NCI-H146 treated with DMSO at 0.1 percent for 48 hours (cell line): ENCODE data around the gene ZXDC.
A peak's percentile ranks its signal among the peaks of the same experiment; 100 is the strongest.

Experiments
- DNase-seq: peaks from one replicate; lab custom pipeline; 2025; ENCODE audit not compliant: unreplicated experiment; lab: John Stamatoyannopoulos, UW

Gene ZXDC

DNA sequence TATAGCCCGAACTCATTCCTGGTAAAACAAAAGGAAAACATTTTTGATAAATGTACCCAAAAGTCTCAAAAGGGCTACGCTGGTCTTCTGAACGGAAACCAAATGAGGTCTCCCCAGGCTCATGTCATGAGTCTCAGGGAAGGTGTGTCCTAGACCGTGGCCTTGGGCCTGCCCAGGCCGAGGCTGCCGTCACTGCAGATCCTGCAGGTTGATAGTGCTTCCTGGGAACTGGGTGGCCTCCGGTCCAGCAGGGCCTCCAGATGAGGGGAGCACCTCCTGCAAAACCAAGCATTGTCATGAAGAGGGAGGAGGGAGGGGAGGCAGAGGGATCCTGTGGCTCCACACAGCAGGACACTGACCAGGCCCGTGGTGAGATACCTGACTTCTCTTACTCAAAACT is 37.5 kb downstream of the ZXDC start:
- DNase-seq, result no peak

DNA sequence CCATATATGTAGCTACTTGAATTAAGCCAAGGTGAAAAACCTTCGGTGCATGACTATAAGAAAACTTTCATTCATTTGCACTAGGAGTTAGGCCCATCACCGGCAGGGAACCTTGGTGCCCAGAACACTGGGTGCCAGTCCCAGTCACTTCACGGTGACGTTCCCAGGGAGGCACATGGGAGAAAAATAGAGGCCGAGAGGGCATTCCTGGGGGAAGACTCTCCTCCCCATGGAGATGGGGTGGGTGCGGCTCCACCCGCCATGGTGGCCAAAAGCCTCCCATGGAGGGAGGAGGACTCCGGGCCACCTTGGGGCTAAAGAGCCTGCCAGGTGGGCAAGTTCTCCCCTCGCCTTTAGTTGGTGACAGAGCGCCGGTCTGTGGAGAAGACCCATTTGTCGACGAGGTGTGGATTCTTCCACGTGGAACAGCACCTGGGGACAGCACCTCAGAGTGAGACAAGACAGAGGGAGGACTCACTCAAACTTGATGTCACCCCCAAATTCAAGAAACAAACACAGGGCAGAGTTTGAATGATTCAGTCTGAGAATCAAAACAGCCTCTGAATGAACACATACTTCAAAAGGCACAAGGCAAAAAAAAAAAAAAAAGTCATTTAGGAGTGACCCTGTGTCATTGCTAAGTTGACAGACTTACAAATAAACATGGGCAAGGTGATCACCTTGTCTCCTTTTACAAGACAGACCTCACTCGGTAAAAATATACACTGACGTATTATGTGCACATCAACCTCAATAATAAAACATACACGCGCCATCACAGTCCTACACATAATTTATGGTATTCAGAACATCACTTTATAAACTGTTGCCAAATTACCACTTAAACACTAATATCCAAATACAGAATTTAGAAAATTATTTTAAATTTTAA is 38.6 kb downstream of the ZXDC start:
- no peak for DNase-seq

DNA sequence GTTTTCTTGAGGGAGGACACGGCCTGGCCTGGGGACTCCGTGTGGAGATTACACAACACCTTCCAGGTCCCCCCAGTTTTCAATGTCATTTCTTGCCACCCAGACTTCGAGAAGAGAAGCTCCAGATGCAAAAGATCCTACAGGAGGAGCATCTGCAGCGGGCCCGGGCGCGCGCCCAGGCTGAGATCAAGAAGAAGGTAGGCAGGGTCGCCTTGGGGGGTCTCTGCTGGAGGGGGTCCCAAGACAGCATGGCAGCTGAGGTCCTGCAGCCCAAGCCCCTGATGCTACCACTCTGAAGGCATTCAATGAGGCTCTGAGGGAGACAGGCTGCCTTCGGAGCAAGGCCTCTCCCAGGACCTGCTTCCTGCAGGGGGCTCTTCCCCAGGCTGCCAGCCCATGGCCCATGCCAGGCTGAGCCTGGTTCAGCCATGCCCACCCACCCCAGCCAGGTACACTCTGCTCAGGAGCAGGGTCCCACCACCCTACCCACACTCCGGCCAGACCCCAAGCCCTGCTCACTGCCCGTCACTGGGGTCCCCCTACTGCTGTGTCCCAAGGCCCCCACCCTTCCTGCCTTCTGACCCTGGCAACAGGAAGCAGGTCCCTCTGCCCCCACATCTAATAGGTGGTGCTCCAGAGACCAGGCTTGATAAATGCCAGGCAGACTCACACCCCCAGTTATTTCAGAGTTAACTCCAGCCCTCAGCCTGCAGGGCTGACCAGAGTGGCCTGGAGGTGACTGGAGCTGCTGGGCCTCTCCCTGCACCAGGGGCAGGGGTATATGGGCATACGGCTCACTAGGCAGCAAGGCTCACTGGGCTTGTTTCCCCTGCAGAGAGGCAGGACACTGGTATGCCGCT is 40.0 kb downstream of the ZXDC start:
- no peak for DNase-seq

DNA sequence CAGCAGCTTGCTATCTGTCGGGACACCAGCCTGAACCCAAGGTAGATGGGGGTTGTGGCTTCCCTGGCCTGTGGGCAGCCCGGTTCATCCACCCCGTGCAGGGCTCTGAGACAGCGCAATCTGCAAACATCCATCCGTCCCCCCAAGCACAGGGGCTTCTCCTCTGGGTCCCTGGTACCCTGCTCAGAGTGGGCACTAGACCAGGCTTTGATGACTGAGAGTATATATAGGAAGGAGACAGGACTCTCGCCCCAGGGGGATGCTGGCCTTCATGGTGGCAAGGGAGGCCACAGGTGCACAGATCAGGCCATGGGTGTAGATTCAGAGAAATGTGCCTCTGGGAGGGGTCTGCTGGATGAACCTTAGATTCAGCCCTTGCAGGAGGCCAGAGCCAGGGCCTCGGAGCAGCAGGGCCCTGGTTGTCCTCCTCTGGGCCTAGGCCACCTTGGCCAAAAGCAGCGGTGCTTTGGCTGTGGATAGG is 40.7 kb downstream of the ZXDC start:
- DNase-seq, result no peak

DNA sequence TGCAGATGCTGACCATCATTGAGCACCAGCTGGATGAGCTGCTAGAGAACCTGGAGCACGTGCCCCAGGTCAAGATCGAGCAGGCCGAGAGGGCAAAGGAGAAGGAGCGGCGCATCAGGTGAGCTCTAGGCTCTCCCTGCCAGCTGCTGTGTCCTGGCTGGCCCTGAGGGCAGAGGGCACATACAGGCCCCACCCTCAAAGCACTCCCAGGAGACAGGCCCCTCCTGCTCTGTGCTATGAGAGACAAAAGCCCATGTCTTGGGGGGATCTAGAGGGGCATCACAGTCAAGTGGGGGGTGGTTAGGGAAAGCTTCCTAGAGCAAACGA is 41.5 kb downstream of the ZXDC start:
- DNase-seq, result no peak

DNA sequence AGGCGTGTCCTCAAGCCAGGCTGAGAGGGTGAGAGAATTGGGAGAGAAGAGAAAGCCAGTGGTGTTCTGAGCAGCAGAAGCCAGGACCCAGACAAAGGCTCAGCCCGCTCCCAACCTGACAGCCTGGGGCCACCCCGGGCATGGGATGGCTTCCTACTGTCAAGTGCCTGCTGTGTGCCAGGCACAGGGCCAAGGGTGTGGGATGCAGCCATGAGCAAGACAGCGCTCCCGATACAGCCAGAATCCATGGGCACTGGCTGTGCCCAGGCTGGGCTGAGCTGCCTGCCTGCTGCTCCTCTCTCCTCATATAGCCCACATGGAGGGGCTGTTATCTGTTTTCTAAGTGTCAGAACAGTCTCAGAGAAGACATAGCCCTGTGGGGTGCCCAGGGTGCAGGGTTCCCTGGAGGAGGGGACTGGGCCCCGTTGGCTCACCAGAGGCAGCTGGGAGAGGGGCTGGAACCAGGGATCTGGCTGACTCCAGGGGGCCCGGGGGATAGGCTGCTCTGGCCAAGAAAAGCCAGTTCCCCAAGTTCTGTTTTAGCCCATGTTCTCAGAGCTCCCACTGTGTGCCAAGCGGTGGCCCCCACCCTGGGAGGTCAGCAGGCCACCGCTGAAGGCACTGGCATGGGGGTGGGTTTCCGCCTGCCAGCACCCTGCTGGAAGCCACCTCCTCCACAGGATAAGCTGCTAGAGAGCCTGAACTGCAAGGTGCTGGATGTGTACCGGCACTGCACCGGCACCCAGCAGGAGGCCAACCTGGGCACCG is 42.0 kb downstream of the ZXDC start:
- no peak for DNase-seq

DNA sequence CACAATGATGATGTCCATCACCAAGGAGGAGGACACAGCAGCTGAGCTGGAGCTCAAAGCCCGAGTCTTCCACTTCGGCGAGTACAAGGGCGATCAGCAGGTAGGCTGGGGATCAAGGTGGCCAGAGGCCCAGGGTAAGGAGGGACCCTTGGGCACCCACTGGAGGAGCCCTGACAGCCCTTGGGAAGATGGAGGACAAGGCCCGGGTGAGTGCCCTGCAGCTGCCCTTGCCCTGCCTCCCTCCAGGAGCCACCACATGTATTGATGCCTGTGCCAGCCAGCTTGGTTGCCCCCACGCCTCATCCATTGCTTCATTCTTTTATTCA is 42.6 kb downstream of the ZXDC start:
- DNase-seq, result no peak

DNA sequence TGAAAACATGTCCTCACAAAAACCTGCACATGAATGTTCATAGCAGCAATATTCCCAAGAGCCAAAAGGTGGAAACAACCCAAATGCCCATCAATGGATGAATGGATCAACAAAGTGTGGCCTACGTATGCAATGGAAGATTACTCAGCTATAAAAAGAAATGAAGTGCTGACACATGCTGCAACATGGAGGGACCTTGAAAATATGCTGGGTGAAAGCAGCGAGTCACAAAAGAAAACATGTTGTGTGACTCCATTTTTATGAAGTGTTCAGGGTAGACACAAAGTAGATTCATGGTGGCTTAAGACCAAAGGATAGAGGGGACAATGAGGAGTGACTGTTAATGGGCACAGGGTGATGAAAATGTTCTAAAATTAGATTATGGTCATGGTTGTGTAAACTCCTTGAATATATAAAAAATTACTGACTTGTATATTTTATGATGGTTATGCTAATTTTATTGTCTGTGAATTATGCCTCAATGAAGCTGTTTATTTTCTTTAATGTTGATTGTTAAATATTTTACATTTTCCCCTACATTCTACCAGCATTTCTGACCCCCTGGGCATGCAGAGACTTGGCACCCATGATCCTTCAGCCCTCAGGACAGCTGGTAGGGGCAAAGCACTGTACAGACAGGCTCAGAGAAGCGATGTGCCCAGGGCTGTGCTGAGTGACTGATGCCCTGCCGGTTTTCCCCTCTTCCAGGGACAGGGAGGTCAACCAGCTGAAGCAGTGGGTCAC is 43.2 kb downstream of the ZXDC start:
- no peak for DNase-seq

DNA sequence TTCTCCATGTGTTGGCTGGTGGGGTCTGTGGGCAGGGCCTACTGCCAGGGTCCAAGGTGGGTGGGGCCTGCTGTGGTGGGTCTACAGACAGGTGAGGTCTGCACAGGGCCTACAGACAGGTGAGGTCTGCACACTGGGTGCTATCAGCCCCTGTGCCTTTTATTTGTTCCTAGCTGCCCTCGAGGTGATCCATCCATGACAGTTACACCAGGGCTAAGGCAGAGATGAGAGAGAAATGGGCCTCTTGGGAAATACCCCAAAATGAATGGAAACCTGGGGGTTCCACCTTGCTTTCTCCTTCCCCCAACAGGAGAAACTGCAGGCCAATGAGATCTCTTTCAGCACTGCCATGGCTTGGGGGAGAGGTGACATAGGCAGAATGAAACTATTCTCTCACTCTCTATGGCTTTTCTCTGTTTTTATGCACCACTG is 44.6 kb downstream of the ZXDC start:
- DNase-seq, result no peak

DNA sequence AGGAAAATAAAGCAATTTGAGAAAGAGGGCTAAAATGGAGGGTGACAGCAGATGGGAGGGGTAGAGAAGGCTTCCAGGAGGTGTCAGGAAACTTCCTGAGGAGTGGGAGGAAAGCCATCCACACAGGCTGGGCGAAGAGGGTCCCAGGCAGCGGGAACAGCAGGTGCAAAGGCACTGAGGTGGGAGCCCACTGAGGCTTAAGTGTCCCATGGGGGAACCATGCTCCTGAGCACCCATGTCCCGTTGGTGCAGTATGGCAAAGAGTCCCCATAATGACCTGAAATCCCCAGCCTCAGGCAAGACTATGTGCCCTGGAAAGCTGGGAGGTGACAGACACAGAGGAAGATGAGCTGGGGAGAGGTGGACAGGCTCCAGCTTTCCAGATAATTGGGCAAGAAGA is 50.9 kb downstream of the ZXDC start:
- DNase-seq, result no peak

DNA sequence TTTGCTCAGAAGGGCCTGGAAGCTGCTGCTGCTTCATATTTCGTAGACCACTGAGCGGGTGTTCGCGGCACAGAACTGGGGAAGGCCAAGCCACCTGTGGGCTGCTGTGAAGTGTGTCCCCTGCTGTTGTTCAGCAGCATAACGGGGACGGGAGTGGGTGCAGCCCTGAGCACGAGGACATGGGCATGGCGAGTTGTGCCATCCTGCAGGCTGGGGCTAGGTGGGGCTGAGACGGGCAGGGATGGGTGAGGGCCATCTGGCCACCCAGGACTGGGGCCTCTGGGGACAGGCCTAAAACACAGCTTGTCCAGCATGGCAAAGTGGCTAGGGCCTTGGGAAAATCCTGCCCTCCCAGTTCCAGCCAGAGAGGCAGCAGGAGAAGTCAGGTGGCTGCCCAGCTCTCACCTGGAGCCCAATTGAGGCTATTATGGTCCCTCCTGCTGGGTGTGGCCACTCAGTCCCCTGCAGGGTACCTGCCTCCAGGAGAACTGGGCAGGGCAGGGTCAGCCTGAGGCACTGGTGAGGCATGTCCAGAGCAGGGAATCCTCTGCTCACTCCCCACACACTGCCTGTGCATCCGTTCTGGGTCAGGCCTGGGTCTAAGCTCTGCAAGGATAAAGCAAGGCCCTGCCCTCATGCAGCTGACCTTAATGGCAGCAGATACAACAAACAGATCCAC is 51.5 kb downstream of the ZXDC start:
- peak; percentile 47 for DNase-seq

DNA sequence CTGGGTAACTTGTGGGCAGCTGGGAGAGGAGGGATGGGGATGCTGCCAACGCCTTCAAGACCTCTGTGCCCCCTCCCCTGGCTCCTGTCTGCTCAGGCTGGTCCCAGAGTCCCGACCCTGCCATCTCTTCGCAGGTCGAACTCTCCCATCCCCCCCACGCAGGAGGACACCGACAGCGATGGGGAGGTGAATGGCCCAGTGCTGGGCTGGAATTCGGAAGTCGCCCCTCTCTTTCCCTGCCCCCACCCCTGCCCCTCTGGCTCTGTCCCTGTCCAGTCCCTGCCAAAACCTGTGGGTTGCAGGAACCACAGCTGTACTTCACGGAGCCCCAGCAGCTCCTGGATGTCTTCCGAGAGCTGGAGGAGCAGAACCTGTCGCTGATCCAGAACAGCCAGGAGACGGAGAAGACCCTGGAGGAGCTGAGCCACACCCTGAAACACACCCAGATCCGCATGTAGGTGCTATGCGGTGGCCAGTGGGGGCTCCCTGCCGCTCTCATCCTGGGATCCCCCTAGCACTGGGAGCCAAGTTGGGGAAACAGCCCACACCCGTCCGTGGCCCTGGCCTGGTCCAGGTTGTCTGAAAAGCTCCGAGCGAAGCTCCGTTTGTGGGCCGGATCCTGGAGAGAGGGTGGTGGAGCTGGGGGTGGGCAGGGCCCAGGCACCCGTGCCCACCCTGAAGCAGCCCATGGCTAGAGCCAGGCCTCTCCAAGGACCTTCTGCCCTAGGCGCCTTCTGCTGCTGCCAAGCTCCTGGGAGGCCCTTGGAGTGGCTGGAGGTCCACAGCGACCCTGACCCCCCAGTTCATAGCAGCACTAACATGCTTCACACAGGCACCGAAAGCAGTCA is 52.3 kb downstream of the ZXDC start:
- DNase-seq, result no peak

DNA sequence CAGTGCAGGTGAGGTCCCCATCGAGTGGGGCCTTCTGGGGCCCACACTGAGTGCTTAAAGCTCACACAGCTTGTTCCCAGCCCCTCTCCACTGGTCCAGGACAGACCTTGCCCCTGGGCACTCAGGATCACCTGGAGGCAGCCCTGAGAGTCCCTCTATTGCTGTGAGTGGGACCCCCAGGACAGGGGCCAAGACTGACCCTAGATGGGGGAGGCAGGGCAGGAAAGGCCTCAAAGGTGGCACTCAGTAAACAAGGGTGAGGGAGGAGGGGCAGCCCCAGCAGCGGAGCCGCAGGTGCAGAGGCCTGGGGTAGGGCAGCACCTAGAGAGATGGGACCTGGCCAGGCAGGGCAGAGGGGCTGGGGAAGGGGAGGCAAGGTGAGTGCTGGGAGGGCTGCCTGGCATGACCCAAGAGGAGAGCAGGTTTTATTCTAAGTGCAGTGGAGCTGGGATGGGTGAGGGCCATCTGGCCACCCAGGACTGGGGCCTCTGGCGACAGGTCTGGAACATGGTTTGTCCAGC is 53.1 kb downstream of the ZXDC start:
- no peak for DNase-seq

DNA sequence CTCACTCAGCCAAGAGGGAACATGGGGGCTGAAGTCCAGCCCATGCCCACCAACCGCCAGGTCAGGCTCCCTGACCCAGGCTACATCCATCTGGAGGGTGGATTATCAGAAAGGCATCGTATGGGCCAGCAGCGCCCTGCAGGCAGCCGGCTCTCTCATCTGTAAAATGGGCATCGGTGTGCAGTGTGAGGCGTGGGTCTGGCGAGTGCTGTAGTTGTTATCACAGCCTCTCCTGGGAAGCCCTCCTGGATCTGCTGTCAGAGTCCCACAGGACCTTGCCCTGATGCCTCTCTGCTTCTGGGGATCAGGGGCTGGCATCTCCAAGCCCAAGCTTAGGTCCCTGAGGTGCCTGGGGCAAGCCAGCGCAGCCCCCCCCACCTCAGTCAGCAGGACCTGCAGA is 53.6 kb downstream of the ZXDC start:
- DNase-seq, result no peak

DNA sequence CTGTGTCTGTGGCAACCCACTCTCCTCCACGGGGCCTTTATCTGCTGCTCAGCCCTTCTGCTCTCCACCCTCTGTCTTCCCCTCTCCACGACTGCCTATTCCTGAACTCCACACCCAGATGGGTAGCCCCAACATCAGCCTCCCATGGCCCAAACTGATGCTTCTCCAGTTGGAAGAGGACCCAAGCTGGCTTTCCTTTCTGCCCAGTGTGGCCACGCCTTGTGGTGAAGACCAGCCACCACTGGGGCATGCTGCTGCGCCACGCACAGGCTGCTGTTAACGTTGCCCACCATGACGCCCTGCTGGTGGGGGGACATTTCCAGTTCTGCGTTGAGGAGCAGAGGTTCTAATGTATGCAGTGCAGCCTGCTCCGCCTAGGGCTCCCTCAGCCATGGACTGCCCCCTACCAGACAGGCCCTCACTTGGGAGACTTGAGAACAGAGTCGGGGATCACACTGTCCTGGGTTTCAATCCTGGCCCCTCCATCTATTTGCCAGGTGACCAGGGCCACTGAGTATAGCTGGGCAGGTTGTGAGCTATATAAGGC is 54.0 kb downstream of the ZXDC start:
- no peak for DNase-seq

DNA sequence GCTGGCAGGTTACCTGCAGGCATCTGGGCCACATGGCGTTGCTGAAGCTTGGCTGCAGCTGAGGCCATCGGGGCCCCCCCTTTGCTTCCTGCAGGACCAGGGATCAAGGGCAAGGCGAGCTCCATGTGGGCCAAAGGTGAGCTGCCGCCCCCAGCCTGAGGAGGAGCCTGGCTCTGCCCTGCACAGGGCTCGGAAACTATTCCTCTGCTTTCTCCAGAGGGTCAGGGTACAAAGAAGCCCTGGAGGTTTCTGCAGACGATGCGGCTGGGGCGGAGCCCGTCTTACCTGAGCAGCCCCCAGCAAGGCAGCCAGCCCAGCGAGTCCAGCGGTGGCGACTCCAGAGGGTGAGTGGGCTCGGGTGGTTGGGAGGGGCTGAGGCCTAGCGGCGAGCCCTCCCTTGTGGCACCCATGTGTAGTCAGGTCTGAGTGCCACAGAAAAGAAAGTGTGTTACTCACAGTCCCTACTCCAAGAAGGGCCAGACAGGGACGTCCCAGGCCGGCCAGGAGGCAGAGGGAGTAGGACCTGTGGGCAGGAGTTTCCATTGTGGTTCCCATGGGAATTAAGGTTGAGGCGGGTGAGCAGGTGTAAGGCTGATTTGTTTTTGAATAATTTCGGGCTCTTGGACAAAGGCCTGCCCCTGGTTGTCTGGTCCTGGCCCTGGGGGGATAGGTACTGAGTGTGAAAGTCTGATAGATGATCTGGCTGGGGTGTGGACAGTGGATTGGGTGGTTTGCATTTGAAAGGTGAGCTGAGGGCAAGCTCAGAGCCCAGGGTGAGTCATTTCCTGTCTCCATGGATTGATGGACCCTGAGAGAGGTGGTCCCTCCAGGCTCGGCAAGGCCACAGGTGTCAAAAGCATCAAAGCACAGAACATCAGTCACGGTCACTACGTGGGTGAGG is 55.6 kb downstream of the ZXDC start:
- no peak for DNase-seq

DNA sequence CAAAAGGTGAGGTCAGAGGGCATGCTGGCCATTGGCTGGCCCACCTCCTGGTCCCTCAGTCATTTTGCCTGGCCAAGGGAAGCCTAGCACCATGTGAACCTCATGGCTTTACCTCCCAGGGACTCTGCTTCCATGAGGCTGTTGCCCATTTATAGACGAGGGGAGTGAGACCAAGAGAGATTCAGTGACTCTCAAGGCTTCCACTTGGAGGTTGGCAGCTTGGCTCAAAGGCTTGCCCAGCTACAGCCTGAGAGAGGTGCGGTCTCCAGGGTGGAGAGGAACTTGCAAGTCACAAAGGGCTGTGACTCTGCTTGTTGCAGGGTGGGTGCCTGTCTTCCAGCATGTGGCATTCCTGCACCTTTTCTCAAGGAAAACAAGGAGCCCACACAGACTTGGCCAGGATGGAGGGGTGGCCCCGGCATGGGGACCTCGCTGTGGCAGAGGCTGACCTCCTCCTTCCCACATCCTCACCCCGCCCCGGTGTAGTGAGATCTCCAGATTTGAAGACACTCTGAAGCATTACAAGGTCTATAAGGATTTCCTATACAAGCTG is 56.5 kb downstream of the ZXDC start:
- DNase-seq, result no peak
